ENCODE data around the gene CREB5. TPM values are rescaled to one million over a fixed set of nuclear protein-coding genes. Genes with fewer than 3 reads are reported as not detected.

Gene CREB5
- total RNA-seq, 1 experiment from 2014 or later: 0.49 TPM

GRCh38 chr7:28419716-28420115 is 7.4 kb downstream of the CREB5 start:
- H3K9ac ChIP-seq (ENCODE audit: low read length): no peak overlapping the region
- POLR2A ChIA-PET: no interaction called here
- no peaks in the 10 kb centered on the region for H3K36me3 ChIP-seq (ENCODE audit: control insufficient read depth in 1 of 2, insufficient read depth in 2 of 2, low read length in 2 of 2)
- intact Hi-C loops (cut with micrococcal nuclease): no loop called here
- ATAC-seq (no peak), DNase-seq (ENCODE audit: low read depth, low spot score) (no peak)
- peaks cover 84% of the 10 kb centered on the region for H3K27me3 ChIP-seq (ENCODE audit: insufficient read depth, low read length)
- H3K4me2 ChIP-seq (ENCODE audit: low read length): no peak overlapping the region
- CTCF ChIA-PET: no interaction called here
- H3K9me3 ChIP-seq (ENCODE audit: control insufficient read depth in 1 of 2, insufficient read depth in 1 of 2, low read depth in 1 of 2, low read length in 2 of 2): no peaks in the 10 kb centered on the region
- TF ChIP-seq ZBTB33 (IDR thresholded peaks at IDR 0.05; ENCODE audit: extremely low read depth, insufficient replicate concordance, low read length): no peak
- TF ChIP-seq REST (IDR thresholded peaks at IDR 0.05; ENCODE audit: low read depth): no peak
- no peak for TF ChIP-seq RAD21 (IDR thresholded peaks at IDR 0.05; ENCODE audit: low read depth)
- no peak for TF ChIP-seq SP1 (IDR thresholded peaks at IDR 0.05; ENCODE audit: low read depth)
- no peak for TF ChIP-seq EZH2 (IDR thresholded peaks at IDR 0.05)
- TF ChIP-seq POLR2A (IDR thresholded peaks at IDR 0.05; ENCODE audit: borderline replicate concordance, extremely low read depth, insufficient read depth, insufficient read length): no peak
- no peak for TF ChIP-seq ZFX (IDR thresholded peaks at IDR 0.05)
- TF ChIP-seq ATF3 (IDR thresholded peaks at IDR 0.05): no peak
- TF ChIP-seq POLR2AphosphoS5 (IDR thresholded peaks at IDR 0.05; ENCODE audit: low read depth, low read length): no peak
- no peak for TF ChIP-seq YY1 (IDR thresholded peaks at IDR 0.05; ENCODE audit: extremely low read depth, insufficient replicate concordance, low read depth, low read length)
- TF ChIP-seq MAX (IDR thresholded peaks at IDR 0.05): no peak
- no peak overlapping the region for H3K27ac ChIP-seq (ENCODE audit: low read depth, low read length)
- RAD21 ChIA-PET (ENCODE audit: low non-redundant PET in 1 of 2, low total read pairs in 2 of 2, uncharacterized antibody in 2 of 2, unreplicated experiment in 2 of 2): no interaction called here
- BruUV-seq (replicated peaks): no TSS peak
- no peaks in the 10 kb centered on the region for H3K9me2 ChIP-seq (ENCODE audit: insufficient read depth)
- H2AFZ ChIP-seq (ENCODE audit: low read depth, low read length, poor library complexity, severe bottlenecking): no peak overlapping the region
- H3K4me3 ChIP-seq (replicated peaks in 1 of 2; ENCODE audit: low read depth in 1 of 2, low read length in 2 of 2): no peak overlapping the region
- H4K20me1 ChIP-seq (ENCODE audit: insufficient read depth): no peaks in the 10 kb centered on the region
- H3K4me1 ChIP-seq (ENCODE audit: control insufficient read depth in 1 of 2, insufficient read depth in 2 of 2, low read length in 2 of 2): no peaks in the 10 kb centered on the region
- no peaks in the 10 kb centered on the region for H3K79me2 ChIP-seq (ENCODE audit: insufficient read depth, low read length)
